ENCODE measurements around the gene PLD1. TPM values are rescaled to one million over a fixed set of nuclear protein-coding genes. Genes with fewer than 3 reads are reported as not detected.
"Not testable (repeated sequence)": the region's sequence is repeated elsewhere in the genome, so short reads cannot be mapped to it uniquely, and the experiment has no call there.

Gene PLD1, protein sequence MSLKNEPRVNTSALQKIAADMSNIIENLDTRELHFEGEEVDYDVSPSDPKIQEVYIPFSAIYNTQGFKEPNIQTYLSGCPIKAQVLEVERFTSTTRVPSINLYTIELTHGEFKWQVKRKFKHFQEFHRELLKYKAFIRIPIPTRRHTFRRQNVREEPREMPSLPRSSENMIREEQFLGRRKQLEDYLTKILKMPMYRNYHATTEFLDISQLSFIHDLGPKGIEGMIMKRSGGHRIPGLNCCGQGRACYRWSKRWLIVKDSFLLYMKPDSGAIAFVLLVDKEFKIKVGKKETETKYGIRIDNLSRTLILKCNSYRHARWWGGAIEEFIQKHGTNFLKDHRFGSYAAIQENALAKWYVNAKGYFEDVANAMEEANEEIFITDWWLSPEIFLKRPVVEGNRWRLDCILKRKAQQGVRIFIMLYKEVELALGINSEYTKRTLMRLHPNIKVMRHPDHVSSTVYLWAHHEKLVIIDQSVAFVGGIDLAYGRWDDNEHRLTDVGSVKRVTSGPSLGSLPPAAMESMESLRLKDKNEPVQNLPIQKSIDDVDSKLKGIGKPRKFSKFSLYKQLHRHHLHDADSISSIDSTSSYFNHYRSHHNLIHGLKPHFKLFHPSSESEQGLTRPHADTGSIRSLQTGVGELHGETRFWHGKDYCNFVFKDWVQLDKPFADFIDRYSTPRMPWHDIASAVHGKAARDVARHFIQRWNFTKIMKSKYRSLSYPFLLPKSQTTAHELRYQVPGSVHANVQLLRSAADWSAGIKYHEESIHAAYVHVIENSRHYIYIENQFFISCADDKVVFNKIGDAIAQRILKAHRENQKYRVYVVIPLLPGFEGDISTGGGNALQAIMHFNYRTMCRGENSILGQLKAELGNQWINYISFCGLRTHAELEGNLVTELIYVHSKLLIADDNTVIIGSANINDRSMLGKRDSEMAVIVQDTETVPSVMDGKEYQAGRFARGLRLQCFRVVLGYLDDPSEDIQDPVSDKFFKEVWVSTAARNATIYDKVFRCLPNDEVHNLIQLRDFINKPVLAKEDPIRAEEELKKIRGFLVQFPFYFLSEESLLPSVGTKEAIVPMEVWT
- 8.2 TPM for polyA plus RNA-seq (2013, experiment 1 of 2; ENCODE audit: insufficient read length)
- polyA plus RNA-seq (2013, experiment 2 of 2; ENCODE audit: insufficient read length), result 11.4 TPM

GRCh38 chr3:171809861-171810628 is at the start of gene PLD1:
PLD1 (minus strand) TSS chr3:171810483; CDS start chr3:171738051, 72,432 bp downstream.
- peak; percentile 93 for DNase-seq

GRCh38 chr3:171858770-171859169 is 48.5 kb upstream of the PLD1 start:
- not testable (repeated sequence) for DNase-seq

GRCh38 chr3:171854649-171855305 is 44.5 kb upstream of the PLD1 start:
- no peak for DNase-seq

DNA sequence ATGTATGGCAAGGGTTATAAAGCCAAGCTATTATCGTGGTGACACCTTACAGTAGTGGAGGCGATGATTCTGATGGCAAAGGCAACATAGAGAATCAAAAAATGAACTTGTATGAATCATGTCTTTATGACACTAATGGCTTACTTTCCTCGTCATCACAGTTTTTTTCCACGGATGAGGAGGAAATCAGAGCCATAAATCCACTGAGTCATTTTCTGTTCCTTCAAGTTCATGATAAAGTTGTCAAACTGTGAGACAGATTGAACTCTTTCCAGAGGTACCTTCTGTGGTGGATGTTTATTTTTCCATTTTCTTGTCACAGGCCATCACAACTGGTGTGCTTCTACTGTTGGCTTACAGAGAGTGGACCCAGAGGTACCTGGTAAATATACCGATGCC is 41.4 kb upstream of the PLD1 start:
- peak; percentile 75 for DNase-seq

DNA sequence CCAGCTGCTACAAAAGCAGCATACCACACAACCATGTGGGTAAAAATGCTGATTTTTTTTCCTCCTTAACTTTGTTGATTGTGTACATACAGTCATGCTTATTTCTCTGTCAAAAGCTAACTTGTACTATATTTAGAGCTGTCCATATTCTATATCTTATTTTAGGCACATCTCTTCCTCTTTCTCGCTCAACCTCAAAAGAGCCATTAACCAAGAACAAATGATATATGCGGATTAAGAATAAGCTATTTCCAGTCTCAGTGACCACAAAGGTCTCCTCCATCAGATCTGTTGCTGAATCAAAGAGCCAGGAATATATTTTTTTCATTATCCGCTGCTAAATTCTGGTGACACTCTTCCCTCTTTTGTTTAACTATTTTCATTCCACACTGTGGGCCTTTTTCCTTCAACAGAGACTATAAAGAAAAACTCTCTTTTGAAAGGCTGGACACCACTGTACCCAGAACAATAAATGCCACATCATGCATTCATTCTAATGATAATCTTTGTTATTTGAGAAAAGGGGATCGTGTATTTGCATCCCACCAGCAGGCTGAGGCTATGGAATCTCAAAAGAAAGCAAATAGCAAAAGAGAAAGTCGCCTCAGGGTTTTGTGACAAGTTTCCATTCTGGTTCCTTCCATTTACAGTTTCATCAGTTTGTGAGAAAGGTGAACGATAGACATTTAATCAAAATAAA is 40.8 kb upstream of the PLD1 start:
- no peak for DNase-seq

DNA sequence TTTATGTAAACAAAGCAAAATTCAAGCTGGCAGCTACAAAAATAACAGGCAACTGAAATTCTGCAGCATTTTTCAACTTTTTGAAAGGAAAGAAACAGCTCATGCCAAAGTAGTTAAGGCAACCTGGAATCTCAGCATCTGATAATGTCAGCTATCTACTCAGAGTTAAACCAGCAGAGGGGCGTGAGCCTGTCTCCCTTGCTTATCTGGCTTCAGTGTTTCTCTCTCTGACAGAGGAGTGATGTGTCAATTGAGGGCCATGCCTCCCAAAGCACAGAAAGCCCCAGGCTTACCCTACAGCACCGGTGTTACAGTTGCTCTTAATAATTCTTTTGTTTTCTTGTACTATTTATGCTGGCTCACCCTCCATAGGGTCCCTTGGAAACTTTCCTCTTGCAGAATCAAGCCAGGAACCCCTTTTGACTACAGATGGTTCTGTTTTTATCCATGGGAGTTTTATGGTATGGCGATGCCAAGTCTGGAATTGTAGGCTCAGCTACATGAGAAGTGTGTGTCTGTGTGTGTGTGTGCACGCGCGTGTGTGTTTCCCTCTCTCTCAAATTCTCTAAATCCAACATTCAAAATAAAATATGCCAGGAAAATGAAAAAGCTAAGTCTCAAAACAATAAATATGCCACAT is 40.2 kb upstream of the PLD1 start:
- no peak for DNase-seq

- DNase-seq, result no peak
These were observed 39.5 kb upstream of the PLD1 start for GRCh38 chr3:171849617-171850319.

- DNase-seq, result no peak
These were observed 37.4 kb upstream of the PLD1 start for GRCh38 chr3:171847595-171848259.

- DNase-seq, result no peak
These were observed 36.9 kb upstream of the PLD1 start for GRCh38 chr3:171847133-171847532.

GRCh38 chr3:171846597-171846996 is 36.3 kb upstream of the PLD1 start:
- DNase-seq, result peak; percentile 62

DNA sequence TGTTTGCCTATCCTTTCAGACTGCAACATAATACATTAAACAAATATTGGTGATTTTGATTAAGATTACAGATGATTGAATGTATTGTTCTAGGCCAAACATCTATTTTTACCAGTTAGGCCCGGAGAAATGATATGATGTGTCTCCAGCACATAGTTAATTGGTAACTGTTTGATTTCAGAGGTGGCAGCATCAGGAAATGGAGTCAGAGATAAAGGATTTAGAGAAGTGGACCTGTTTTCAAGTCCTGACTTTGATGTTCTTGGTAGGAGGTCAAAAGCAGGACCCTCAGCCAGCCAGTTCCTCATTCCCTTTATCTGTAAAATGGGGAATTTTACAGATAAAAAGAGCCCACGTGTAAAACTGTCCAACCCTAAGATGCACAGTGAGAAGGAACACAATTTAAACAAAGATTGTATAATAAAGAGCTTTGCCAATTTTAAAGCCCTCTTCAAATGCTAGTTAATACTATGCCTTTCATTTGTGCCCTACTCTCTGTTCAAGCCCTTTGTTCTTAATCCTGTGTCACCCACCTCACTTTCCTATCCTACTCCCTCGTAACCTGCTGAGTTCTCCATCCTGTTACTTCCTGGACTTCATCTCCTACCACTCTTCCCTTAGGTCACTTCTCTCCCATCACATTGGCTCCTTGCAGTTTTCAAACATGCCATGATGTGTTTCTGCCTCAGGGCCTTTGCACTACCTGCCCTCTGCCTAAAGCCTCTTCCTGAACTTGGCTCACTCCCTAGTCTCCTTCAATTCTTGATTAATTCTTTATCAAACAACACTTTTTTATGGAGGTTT is 35.4 kb upstream of the PLD1 start:
- no peak for DNase-seq

DNA sequence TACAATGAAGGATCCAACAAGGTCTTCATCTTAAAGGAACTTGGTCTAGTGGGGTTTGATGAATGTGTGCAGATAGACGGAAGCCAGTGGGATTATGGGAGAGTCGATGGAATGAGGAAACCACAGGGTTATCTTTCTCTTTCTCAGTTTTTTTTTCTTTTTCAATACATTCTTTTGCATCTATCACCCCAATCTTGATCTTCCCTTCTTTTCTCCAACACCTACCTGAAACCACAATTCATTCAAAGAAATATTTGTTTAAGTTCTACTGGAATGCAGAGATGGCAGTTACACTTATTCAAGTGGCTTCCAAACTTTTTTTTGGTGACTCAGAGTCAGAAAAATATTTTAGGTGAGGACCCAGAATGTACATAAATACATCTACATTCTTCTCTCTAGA is 34.6 kb upstream of the PLD1 start:
- no peak for DNase-seq

GRCh38 chr3:171842864-171843518 is 32.7 kb upstream of the PLD1 start, which contains the start of gene TMEM212:
TMEM212 (plus strand) TSS chr3:171843349; CDS start chr3:171843384, 35 bp downstream.
- DNase-seq, result no peak

GRCh38 chr3:171841620-171842000 is 31.3 kb upstream of the PLD1 start:
- DNase-seq, result peak; percentile 68

DNA sequence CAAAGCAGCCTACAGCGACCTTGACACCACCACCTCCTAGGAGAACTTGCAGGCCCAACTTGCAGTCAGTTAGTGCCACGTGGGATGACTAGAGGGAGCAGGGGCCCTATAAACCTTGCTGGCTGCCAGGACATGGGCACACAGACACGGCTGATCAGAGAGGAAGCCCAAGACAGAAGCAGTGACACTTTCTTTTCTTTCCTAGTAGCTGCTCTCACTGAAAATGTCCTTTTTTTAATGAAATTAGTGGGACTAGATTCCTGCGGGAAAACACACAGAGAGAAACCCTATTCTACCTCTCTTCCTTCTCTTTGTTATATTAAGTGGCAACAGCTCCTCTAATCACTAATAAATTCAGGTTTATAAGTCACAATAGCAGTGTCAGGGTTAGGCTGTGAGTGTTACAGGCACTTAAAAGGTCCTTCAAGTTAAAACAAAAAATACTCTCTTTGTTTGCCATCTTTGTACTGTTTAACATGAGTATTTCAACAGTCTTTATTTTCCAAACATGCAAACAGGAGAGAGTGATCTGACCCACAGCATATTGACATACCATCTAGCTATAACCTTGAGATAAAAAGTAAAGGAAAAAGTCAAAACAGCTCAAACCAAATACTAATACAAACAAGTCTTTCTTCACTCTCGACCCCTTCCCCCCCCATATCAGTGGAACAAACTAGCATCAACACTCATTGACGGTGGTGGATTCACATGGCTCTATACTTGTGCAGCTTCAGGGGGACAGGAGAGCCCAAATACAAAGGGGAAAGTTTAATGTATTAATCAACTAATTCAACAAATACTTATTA is 30.7 kb upstream of the PLD1 start:
- DNase-seq, result no peak

GRCh38 chr3:171840445-171840810 is 30.1 kb upstream of the PLD1 start:
- no peak for DNase-seq

GRCh38 chr3:171839270-171839669 is 29.0 kb upstream of the PLD1 start:
- no peak for DNase-seq
